Astrocyte of the spinal cord (primary cell): ENCODE results near the gene SLC35G3.
"Not testable (repeated sequence)": the region's sequence is repeated elsewhere in the genome, so short reads cannot be mapped to it uniquely, and the experiment has no call there.

ENCODE experiments used
- DNase-seq: peaks from one replicate; pipeline ENCODE4 v3.0.0; 2011; ENCODE audit warnings: low read depth, low spot score
- H3K4me3 ChIP-seq: 2 replicates; pipeline ENCODE4 v1.5.1; 2011; ENCODE audit warnings: low read depth, mild to moderate bottlenecking, low read length, moderate library complexity
- CTCF ChIP-seq: IDR thresholded peaks from 2 replicates; pipeline ENCODE4 v1.5.1; 2012; ENCODE audit warnings: low read depth, mild to moderate bottlenecking, low read length, inconsistent platforms
- in situ Hi-C: cut with HindIII; loops from 2 replicates; pipeline ENCODE4 v1.10.0; 2017; ENCODE audit warnings: low sequenced_read_pairs

SLC35G3 gene

GRCh38 chr17:35194001-35194400 lies at the start of gene SLC35G3:
TSS of gene SLC35G3 (minus strand) at chr17:35194393. CDS start at chr17:35194307, 86 bp downstream.
- in situ Hi-C loops, DNase-seq, H3K4me3 ChIP-seq: not testable (repeated sequence)

- in situ Hi-C loops, result no loop called here
- peak overlapping the region; percentile 69 for H3K4me3 ChIP-seq
- no peak for TF ChIP-seq CTCF
Observed at GRCh38 chr17:35243561-35244340, 49.6 kb upstream of the SLC35G3 start.

GRCh38 chr17:35242805-35243560 lies 48.8 kb upstream of the SLC35G3 start, which contains the start of gene SLFN5:
TSS of gene SLFN5 (plus strand) at chr17:35243072. CDS start at chr17:35258691, 15,619 bp downstream.
- peak; percentile 93 for DNase-seq
- in situ Hi-C loops, result no loop called here
- peak within 1 kb of the TSS; percentile 69 for H3K4me3 ChIP-seq
- no peak for TF ChIP-seq CTCF

More at GRCh38 chr17:35243561-35244340, 49.6 kb upstream of the SLC35G3 start:
- peak; percentile 68 for DNase-seq

GRCh38 chr17:35242158-35242804 lies 48.1 kb upstream of the SLC35G3 start:
- in situ Hi-C loops, result no loop called here
- peak; percentile 48 for DNase-seq
- TF ChIP-seq CTCF, result peak; percentile 27
- H3K4me3 ChIP-seq, result peak overlapping the region; percentile 69

GRCh38 chr17:35241520-35241919 lies 47.3 kb upstream of the SLC35G3 start:
- no peak for TF ChIP-seq CTCF
- in situ Hi-C loops, result no loop called here
- H3K4me3 ChIP-seq, result peak overlapping the region; percentile 69
- no peak for DNase-seq

- no peak for TF ChIP-seq CTCF
- no peak overlapping the region for H3K4me3 ChIP-seq
- no peak for DNase-seq
- in situ Hi-C loops, result no loop called here
Observed at GRCh38 chr17:35240861-35241260, 46.7 kb upstream of the SLC35G3 start.
